ENCODE results near the gene ABAT.

GRCh38 chr16:8630255-8630953 lies 44.0 kb upstream of the ABAT start:
- no peak for TF ChIP-seq CTCF (IDR thresholded peaks at IDR 0.05)
- TF ChIP-seq POLR2A (IDR thresholded peaks at IDR 0.05), result no peak

Data from right lobe of liver (tissue), 4 donors.